OCI-LY1 (cell line): ENCODE data around the gene LGALSL.

Source experiments
- H2AFZ ChIP-seq: fragments of 200-600 bp; sonication (generic), shearing (Covaris generic); 2 replicates; pipeline ENCODE4 v1.6.0; 2014; ENCODE audit warnings: antibody characterized with exemption, mild to moderate bottlenecking, low read length
- H3F3A ChIP-seq: fragments of 200-600 bp; sonication (generic), shearing (Covaris generic); 2 replicates; pipeline ENCODE4 v1.6.0; 2014; ENCODE audit warnings: mild to moderate bottlenecking, antibody characterized with exemption, low read length, moderate library complexity; ENCODE audit not compliant: insufficient read depth
- H3K27ac ChIP-seq: fragments of 200-600 bp; sonication (generic); 2 replicates; pipeline ENCODE4 v1.5.1; 2014; ENCODE audit warnings: low read length, mixed run types, mild to moderate bottlenecking, low read depth; ENCODE audit not compliant: poor library complexity, severe bottlenecking
- H3K27me3 ChIP-seq: fragments of 200-600 bp; sonication (generic); 2 replicates; pipeline ENCODE4 v1.6.0; 2014; ENCODE audit warnings: antibody characterized with exemption, mild to moderate bottlenecking, low read length, moderate library complexity; ENCODE audit not compliant: insufficient read depth
- H3K36me3 ChIP-seq: fragments of 200-600 bp; sonication (generic); 2 replicates; pipeline ENCODE4 v1.6.1; 2014; ENCODE audit warnings: mild to moderate bottlenecking, antibody characterized with exemption, low read length, moderate library complexity, mixed read lengths; ENCODE audit not compliant: insufficient read depth
- H3K4me1 ChIP-seq: fragments of 200-600 bp; sonication (generic); 2 replicates; pipeline ENCODE4 v1.5.1; 2014; ENCODE audit warnings: mild to moderate bottlenecking, low read length, moderate library complexity; ENCODE audit not compliant: insufficient read depth, severe bottlenecking
- H3K4me2 ChIP-seq: fragments of 200-600 bp; sonication (generic), shearing (Covaris generic); 2 replicates; pipeline ENCODE4 v1.6.1; 2014; ENCODE audit warnings: low read length
- H3K4me3 ChIP-seq: fragments of 200-600 bp; sonication (generic); 2 replicates; pipeline ENCODE4 v1.5.1; 2014; ENCODE audit warnings: low read length, low read depth, mild to moderate bottlenecking, mixed read lengths; ENCODE audit not compliant: poor library complexity, severe bottlenecking
- H3K79me2 ChIP-seq: fragments of 200-600 bp; shearing (Covaris generic); 2 replicates; pipeline ENCODE4 v1.6.1; 2016; ENCODE audit warnings: mixed run types, low read length, mixed read lengths; ENCODE audit not compliant: insufficient read depth
- H3K9ac ChIP-seq: fragments of 200-600 bp; sonication (generic), shearing (Covaris generic); 2 replicates; pipeline ENCODE4 v1.6.1; 2014; ENCODE audit warnings: mild to moderate bottlenecking, low read length, mixed read lengths
- H3K9me2 ChIP-seq: fragments of 200-600 bp; sonication (generic), shearing (Covaris generic); 2 replicates; pipeline ENCODE4 v1.6.1; 2014; ENCODE audit warnings: low read depth, mild to moderate bottlenecking, low read length, mixed read lengths
- H3K9me3 ChIP-seq: fragments of 200-600 bp; shearing (Covaris generic); 2 replicates; pipeline ENCODE4 v1.6.1; 2014; ENCODE audit warnings: low read length, mixed read lengths
- H4K20me1 ChIP-seq: fragments of 200-600 bp; sonication (generic), shearing (Covaris generic); 2 replicates; pipeline ENCODE4 v1.6.0; 2016; ENCODE audit warnings: mild to moderate bottlenecking, low read length; ENCODE audit not compliant: insufficient read depth
- CTCF ChIP-seq: fragments of 200-600 bp; sonication (generic), shearing (Covaris generic); IDR thresholded peaks from 2 replicates; pipeline ENCODE4 v1.5.1; 2017; ENCODE audit warnings: mild to moderate bottlenecking, antibody characterized with exemption, low read length, moderate library complexity, mixed read lengths
- EZH2 ChIP-seq: fragments of 200-600 bp; sonication (generic), shearing (Covaris generic); IDR thresholded peaks from 2 replicates; pipeline ENCODE4 v1.8.0; 2017; ENCODE audit warnings: borderline replicate concordance, mixed run types, mild to moderate bottlenecking, antibody characterized with exemption, low read length, moderate library complexity, mixed read lengths

Gene LGALSL

GRCh38 chr2:64420677-64421076 is 33.3 kb upstream of the LGALSL start:
- Histone ChIP-seq H4K20me1 (no peaks in the 10 kb centered on the region), H2AFZ (no peak overlapping the region), H3K27me3 (no peaks in the 10 kb centered on the region), H3K4me2 (no peak overlapping the region), H3K4me3 (no peak overlapping the region), H3K9me2 (no peaks in the 10 kb centered on the region), H3K27ac (no peak overlapping the region), H3K9me3 (no peaks in the 10 kb centered on the region), H3K79me2 (no peaks in the 10 kb centered on the region), H3K36me3 (no peaks in the 10 kb centered on the region), H3K4me1 (no peaks in the 10 kb centered on the region), H3K9ac (no peak overlapping the region), H3F3A (no peaks in the 10 kb centered on the region)
- TF ChIP-seq EZH2 (no peak), CTCF (no peak)

- no peaks in the 10 kb centered on the region for H3K4me1 ChIP-seq
- TF ChIP-seq CTCF (no peak), EZH2 (no peak)
- H3K27ac ChIP-seq: no peak overlapping the region
- H3F3A ChIP-seq: no peaks in the 10 kb centered on the region
- peaks cover 3% of the 10 kb centered on the region; the same call in 1 of the 2 replicates for H3K27me3 ChIP-seq
- no peaks in the 10 kb centered on the region for H3K9me3 ChIP-seq
- no peaks in the 10 kb centered on the region for H3K9me2 ChIP-seq
- no peaks in the 10 kb centered on the region for H3K79me2 ChIP-seq
- H3K4me3 ChIP-seq: no peak overlapping the region
- H3K4me2 ChIP-seq: no peak overlapping the region
- no peaks in the 10 kb centered on the region for H3K36me3 ChIP-seq
- no peak overlapping the region for H2AFZ ChIP-seq
- H3K9ac ChIP-seq: no peak overlapping the region
- H4K20me1 ChIP-seq: no peaks in the 10 kb centered on the region
These were observed 32.8 kb upstream of the LGALSL start for GRCh38 chr2:64421201-64421600.

GRCh38 chr2:64422466-64422865 is 31.5 kb upstream of the LGALSL start:
- H3K9ac ChIP-seq: no peak overlapping the region
- no peaks in the 10 kb centered on the region for H3K9me2 ChIP-seq
- no peak overlapping the region for H3K4me2 ChIP-seq
- H4K20me1 ChIP-seq: no peaks in the 10 kb centered on the region
- H3F3A ChIP-seq: no peaks in the 10 kb centered on the region
- no peak overlapping the region for H3K4me3 ChIP-seq
- peaks cover 3% of the 10 kb centered on the region; the same call in 1 of the 2 replicates for H3K27me3 ChIP-seq
- H3K4me1 ChIP-seq: no peaks in the 10 kb centered on the region
- TF ChIP-seq CTCF (no peak), EZH2 (no peak)
- no peaks in the 10 kb centered on the region for H3K79me2 ChIP-seq
- no peaks in the 10 kb centered on the region for H3K9me3 ChIP-seq
- H3K27ac ChIP-seq: no peak overlapping the region
- no peak overlapping the region for H2AFZ ChIP-seq
- H3K36me3 ChIP-seq: no peaks in the 10 kb centered on the region
